ENCODE measurements around the gene DOCK3.
"Not testable (repeated sequence)": the region's sequence is repeated elsewhere in the genome, so short reads cannot be mapped to it uniquely, and the experiment has no call there.

DOCK3 gene

DNA sequence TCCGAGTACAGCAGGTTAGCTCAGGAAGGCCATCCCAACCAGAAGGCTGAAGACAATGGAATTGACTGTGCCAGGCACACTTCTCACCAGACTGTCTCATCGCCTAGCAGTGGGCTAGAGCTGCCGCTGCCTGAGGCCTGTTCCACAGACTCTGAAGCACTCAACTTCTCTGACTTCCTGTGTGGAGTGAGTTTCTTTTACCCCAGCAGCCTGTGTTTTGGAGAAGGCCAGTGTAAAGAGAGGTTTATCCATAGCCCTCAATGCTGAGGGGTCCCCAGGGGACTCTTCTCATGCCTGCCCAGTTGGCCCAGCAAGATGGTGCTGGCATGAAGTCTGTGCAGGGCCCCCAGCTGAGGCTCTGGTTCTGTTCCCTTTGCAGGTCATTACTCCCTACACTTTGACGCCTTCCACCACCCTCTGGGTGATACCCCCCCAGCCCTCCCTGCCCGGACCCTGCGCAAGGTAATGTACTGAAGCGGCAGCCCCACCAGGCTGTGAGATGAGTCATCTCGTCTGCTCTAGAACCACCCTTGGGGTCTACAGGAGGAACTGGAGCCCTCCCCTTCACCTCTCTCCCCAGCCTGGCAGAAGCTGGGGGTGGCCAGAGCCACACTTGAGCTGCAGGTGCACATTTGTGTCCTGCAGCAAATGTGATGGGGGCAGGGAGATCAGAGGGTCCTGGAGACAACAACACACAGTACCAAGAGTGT, 705.2 kb downstream of the DOCK3 start:
- DNase-seq, result no peak

DNA sequence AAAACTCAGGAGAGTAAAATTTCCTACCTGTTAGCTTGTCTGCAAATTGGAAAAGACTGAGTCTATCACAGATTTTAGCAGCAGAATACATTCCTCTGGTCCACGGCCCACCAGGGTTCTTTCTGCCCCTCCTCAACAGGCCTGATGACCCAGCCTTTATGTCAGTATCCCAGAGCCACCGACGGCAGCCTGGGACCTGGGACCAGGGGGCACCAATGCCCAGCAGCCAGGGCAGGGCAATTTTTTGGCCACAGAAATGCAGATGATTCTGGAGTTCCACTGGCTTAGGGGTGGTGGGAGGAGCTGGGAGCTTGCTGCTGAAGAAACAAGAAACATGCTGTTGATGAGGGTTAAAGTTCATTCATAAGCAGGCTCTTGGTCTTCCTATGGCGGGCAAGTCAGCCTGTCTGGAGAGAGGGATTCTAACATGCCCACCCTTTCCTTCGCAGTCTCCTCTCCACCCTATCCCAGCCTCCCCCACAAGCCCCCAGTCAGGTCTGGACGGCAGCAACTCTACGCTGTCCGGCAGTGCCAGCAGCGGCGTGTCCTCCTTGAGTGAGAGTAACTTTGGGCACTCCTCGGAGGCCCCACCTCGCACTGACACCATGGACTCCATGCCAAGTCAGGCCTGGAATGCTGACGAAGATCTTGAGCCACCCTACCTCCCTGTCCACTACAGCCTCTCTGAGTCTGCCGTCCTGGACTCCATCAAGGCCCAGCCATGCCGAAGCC, 706.0 kb downstream of the DOCK3 start:
- DNase-seq, result no peak

DNA sequence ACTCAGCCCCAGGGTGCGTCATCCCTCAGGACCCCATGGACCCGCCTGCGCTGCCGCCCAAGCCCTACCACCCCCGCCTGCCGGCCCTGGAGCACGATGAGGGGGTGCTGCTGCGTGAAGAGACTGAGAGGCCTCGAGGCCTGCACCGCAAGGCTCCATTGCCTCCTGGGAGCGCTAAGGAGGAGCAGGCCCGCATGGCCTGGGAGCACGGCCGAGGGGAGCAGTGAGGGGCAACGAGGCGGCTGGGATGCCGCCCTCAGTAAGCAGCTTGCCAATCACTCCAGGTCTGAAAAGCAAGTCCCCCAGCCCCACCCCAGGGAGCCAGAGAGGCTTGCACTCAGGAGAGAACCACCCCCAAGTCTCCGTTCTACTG, 706.6 kb downstream of the DOCK3 start:
- no peak for DNase-seq

DNA sequence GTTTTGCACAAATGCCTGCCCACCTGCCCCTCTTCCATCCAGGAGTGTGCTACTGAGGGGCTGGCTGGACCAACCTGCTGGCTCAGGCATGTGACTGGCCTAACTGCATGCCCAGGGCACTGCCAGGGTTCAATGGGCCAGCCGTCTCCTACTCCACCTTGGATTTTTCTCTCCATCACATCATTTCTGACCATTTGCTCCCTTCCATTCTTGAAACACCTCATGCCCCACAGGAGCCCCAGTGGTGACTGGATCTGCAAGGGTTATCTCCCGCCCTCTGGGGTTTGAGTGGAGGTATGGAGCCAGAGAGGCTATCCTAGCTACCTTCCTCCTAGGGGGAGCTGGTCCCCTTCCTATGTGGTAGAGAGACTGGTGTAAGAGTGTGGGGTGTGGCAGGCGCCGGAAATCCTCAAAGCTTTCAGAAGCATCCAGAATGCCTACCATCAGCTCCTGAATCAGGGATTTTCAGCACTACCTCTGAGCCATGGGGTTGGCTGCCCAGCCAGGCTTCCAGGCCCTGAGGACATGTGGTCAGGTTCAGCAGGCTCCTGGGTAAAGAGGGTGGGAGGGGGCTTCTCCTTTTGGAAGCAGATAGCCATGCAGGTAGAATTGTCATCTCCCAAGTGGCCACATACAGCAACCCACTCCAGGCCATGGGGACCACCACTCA, 707.5 kb downstream of the DOCK3 start:
- no peak for DNase-seq

DNA sequence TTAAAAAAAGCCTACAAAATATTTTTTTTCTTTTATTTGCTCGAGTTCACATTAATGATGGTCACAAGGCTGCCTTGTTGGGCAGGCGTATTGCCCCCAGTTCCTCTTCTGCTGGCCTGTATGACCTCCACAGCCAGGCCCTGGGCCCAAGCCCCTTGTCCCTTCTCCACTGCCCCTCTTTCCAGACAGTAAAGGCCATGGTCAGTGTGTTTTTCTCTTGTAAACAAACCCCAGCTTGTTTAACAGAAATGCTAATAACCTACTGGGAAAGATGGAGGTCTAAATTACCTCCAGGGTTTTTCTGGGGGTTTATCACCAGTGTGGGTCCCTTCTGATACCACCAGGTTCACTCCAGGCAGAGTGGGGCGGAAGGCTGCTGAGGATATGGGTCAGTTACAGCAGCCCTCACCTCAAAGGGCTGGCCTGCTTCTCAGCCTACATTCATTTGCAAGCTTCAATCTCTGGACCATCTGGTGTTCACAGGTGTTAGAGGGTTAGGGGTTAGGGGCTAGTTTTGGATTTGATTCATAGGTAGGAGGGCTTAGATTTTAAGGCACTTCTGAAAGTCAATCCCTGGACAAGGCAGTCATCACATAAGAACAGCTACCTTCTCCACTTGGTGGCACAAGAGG, 708.3 kb downstream of the DOCK3 start:
- no peak for DNase-seq

DNA sequence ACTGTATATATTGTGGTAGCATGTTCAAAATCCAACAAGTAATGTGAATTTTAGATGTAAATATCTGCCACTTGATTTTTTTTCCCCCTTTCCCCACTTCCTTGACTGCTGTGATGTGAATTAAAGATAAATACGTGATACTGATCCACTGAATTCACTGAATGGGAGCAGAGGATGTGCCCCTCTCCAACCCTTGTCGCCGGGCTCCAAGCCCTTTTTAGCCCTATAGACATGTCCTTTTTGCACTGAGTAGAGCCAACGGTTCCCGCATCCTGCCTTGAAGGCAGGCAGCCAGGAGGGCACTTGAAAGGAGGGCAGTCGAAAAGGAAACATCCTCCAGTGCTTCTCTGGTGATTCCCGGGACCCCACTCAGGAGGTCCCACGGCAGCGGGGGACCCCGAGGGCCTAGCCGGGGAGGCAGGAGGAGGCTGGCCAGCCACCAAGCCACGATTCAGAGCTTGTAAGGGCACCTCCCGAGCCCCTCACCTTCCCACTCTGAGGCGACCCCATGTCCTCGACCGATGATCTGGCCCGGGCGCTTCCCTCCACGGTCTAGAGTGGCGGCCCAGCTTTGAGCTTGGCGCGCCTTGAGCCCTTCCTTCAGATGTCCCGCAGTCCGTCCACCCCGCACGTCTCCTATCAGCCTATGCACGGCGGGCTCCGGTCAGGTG, 709.5 kb downstream of the DOCK3 start:
- peak; percentile 5 for DNase-seq

DNA sequence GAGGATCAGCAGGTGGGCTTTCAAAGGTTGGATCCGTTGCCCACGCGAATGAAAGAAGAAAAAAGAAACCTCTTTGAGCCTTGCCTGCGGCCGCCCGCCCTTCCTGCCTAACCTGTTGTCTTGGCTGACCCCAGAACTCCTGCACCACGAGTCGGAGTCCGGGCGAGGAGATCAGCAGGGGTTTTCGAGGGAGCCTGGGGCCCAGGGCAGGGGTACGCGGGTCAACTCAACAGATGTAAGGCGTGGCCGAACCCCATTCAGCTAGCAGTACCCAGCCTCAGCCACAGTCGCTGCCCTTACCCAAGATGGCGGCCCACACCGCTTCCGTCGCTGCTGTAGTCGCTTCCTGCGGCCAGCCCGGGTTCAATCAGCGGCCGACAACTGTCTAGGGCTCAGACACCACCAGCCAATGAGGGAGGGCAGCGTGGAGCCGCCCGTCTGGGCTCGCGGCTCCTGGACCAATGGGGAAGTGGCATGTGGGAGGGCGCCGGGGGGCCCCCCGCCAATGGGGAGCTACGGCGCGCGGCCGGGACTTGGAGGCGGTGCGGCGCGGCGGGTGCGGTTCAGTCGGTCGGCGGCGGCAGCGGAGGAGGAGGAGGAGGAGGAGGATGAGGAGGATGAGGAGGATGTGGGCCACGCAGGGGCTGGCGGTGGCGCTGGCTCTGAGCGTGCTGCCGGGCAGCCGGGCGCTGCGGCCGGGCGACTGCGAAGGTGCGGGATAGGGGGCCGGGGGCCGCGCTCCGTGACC, 710.2 kb downstream of the DOCK3 start, which contains the start of gene MANF:
Gene MANF (plus strand): TSS at position 566 of the 748 bp plus-strand sequence. CDS start 52 bp downstream, at position 618.
- DNase-seq, result peak; percentile 98

DNA sequence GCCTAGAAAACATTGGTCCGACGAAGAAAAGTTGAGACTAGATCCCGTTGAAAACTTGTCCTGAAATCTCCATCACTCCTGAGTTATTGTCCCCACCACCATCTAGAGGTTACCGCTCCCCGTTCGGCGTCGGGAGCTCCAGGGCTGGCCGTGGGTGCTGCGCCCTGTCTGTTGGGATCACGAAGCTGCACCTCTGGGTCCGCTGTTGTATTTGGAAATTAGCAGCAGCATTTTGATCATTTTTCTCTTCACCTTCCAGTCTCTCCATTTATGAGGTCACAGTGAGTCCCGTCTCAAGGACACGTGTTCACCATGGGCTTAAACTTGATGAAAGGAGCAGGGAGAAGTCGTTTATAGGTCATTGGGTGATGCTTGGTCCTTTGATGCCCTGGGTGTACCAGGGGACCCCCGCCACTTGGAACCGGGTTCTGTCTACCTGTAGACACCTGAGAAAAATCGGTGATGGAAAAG, 710.9 kb downstream of the DOCK3 start:
- no peak for DNase-seq

DNA sequence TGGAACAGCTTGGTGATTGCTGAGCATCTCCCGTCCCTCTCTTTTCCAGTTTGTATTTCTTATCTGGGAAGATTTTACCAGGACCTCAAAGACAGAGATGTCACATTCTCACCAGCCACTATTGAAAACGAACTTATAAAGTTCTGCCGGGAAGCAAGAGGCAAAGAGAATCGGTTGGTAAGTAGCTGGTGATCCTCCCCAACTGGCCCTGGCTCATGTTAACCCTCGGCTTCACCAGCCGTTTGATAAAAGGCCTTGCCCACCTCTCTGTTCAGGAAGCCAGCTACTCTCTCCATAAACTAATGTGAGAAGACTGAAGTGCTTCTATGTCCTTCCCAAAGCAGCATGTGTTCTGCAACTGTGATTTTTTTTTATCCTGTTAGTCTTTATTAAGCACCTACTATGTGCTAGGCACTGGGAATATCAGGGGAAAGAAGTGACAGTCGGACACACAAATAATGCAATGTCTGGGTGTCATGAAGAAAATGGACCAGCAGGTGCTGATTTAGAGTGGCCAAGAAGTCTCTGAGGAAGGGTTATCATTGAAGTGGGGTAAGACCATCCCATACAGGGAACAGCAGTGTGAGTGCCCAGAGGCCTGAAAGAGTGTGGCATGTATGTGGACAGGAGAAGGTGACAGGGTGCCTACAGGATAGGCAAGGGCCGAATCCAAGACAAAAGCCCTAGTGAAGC, 711.6 kb downstream of the DOCK3 start:
- DNase-seq, result no peak

DNA sequence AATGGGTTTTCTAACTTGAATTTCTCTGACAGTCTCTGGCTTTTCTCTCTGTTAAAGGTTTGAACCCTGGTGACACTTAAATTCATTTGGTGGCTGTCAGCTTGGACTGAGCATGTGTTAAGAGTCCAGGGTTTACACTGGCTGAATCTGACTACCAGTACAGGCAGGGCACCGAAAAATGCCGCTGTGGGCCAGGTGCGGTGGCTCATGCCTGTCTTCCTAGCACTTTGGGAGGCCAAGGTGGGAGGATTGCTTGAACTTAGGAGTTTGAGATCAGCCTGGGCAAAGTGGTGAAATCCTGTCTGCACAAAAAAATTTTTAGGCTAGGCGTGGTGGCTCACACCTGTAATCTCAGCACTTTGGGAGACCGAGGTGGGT, 712.1 kb downstream of the DOCK3 start:
- no peak for DNase-seq

DNA sequence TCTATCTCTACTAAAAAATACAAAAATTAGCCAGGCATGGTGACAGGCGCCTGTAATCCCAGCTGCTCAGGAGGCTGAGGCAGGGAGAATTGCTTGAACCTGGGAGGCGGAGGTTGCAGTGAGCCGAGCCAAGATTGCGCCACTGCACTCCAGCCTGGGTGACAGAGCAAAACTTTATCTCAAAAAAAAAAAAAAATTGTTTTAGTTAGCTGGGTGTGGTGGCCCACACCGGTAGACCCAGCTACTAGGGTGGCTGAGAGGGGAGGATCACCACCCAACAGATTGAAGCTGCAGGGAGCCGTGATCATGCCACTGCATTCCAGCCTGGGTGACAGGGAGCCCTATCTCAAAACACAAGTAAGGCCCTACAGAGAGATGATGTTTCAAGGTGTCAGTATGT, 712.6 kb downstream of the DOCK3 start:
- DNase-seq, result not testable (repeated sequence)

DNA sequence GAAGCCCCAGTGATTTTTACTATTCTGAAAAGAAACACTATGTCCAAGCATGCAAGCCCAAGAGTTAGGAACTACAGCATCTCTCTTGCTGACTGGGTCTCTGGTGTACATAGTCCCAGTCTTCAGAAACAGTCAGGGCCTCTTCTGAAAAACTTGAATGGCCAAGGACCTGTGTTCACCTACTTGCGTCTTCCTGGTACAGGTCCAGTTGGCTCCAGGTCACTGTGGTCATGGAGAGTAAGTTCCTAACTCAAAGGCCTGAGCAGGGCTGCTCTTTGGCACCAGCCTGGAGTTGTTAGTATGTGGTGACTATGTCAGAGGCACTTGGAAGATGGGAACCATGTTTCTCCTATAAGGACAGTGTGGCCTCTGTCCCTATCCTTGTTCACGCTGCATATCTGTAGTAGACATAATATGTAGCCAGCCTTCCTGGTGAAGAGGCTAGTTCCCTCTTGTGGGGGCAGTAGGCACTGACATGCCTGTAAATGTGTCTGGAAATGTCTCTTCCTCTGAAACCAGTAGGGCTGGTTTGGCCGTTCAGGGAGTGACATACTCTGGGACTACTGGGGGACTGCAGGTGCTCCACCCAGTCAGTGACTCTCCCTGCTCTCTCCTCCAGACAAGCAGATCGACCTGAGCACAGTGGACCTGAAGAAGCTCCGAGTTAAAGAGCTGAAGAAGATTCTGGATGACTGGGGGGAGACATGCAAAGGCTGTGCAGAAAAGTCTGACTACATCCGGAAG, 713.7 kb downstream of the DOCK3 start:
- no peak for DNase-seq

DNA sequence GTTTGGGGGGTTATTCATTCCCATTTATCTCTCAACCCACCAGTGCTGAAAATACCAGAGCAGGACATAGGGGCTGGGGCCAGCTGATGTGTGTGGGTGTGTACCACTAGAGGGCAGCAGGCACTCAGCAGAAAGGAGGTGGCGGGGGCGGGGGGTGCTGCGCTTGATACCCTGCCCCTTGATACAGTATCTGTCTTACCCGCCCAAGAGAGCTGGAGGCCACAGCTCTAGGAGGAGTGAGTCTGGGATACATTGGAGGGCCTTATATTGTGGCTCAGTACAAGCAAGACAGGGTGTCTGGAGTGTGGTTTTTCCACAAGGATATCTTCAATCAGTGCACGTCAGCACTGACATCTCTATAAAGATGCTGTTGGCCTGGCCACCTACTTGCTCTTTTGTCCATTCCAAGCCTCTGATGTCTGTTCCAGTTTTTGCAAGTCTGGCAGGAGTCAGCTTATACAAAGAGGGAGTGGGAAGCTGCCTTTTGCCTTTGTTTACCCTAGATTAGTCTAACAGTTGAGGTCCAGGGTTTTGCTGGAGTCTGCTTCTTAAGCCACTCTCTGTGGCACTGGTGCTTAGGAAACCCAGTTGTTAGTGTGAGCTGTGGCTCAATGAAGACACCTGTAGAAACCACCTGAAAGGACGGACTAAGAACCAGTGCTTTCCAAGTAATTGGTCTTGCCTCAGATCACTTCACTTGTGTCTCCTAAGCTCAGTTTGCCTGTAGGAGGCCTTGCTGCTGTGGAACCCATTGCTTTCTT, 714.9 kb downstream of the DOCK3 start:
- DNase-seq, result peak; percentile 51

DNA sequence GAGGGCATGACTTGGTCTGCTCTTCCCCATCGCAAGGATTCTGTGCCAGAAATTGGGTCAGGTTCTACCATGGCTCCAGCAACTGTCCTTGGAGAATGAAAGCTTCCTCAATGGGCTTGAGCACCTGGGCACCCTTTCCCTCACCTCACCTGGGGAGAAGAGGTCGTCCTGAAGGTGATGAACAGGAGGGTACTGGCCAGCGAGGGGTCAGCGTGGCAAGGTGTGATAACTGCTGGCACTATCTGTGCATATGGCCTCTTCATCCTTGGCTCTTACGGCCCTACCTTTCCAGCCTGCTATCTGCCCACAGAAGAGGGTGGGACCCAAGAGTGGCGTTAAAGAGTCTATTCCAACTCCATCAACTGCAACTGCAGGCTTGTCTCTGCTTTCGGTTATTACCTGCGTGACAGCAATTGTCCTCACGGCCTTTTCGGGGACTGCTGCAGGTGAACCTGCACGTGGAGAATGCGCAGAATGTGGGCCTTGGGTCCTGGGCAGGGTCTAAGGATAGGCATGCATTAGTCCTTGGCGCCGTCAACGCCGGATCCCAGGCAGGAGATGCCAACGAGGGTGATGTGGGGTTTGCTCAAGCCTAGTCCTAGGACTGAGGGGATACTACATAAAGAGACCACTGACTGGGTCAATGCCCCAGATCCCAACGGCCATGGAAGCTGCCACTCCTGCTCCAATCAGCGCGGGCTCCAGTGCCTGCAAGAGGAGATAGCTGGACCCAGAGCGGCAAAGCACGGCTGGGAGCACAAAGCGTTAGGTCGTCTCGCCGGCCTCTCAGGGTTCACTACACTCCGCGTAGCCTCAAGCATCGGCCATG, 715.7 kb downstream of the DOCK3 start:
- DNase-seq, result no peak

DNA sequence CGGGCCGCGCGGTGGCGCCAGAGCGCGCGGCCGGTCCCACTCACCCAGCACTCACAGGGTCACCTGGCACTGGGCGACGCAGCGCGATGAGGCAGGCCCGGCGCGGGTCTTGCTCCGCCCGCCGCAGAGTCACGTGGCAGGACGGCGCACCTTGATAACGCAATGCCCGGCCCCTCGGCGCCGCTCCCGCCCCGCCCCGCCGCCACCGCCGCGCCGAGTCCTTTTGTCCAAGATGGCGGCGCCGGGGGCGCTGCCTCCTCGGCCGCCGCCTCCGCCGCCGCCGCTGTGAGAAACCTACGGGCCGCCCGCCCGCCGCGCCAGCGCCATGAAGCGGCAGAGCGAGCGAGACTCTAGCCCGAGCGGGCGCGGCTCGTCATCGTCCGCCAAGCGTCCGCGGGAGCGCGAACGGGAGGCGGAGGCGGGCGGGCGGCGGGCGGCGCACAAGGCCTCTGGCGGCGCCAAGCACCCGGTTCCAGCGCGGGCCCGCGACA, 716.4 kb downstream of the DOCK3 start, which contains the start of gene RBM15B:
Gene RBM15B (plus strand): TSS at position 211 of the 491 bp plus-strand sequence. CDS start 115 bp downstream, at position 326.
- DNase-seq, result peak; percentile 98

DNA sequence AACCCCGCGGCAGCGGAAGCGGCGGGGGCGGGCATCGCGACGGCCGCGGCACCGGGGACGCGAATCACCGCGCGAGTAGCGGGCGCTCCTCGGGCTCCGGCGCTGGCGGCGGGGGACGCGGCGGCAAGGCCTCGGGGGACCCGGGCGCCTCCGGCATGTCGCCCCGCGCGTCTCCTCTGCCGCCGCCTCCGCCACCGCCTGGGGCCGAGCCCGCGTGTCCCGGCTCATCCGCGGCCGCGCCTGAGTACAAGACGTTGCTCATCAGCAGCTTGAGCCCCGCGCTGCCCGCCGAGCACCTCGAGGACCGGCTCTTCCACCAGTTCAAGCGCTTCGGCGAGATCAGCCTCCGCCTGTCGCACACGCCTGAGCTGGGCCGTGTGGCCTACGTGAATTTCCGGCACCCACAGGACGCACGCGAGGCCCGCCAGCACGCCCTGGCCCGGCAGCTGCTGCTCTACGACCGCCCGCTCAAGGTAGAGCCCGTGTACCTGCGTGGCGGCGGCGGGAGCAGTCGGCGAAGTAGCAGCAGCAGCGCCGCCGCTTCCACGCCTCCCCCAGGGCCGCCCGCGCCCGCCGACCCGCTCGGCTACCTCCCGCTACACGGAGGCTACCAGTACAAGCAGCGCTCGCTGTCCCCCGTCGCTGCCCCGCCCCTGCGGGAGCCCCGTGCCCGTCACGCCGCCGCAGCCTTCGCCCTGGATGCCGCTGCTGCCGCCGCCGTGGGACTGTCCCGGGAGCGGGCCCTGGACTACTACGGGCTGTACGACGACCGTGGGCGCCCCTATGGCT, 717.0 kb downstream of the DOCK3 start:
- DNase-seq, result peak; percentile 38

DNA sequence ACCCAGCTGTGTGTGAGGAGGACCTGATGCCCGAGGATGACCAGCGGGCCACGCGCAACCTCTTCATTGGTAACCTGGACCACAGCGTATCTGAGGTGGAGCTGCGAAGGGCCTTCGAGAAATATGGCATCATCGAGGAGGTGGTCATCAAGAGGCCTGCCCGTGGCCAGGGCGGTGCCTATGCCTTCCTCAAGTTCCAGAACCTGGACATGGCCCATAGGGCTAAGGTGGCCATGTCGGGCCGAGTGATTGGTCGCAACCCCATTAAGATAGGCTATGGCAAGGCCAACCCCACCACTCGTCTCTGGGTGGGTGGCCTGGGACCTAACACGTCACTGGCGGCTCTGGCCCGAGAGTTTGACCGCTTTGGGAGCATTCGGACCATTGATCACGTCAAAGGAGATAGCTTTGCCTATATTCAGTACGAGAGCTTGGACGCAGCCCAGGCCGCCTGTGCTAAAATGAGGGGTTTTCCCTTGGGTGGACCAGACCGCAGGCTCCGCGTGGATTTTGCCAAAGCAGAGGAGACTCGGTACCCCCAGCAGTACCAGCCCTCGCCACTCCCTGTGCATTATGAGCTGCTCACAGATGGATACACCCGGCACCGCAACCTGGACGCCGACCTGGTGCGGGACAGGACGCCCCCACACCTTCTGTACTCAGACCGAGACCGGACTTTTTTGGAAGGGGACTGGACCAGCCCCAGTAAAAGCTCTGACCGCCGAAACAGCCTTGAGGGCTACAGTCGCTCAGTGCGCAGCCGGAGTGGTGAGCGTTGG, 717.8 kb downstream of the DOCK3 start:
- DNase-seq, result no peak

Data from CD4-positive, alpha-beta T cell treated with Interferon gamma for 1 hour (primary cell).